ENCODE data around the gene PLCG1. TPM values are rescaled to one million over a fixed set of nuclear protein-coding genes. Genes with fewer than 3 reads are reported as not detected.

The PLCG1 gene
- total and polyA plus RNA-seq, 10 donors: 28.0 to 144 (median 117) TPM

DNA sequence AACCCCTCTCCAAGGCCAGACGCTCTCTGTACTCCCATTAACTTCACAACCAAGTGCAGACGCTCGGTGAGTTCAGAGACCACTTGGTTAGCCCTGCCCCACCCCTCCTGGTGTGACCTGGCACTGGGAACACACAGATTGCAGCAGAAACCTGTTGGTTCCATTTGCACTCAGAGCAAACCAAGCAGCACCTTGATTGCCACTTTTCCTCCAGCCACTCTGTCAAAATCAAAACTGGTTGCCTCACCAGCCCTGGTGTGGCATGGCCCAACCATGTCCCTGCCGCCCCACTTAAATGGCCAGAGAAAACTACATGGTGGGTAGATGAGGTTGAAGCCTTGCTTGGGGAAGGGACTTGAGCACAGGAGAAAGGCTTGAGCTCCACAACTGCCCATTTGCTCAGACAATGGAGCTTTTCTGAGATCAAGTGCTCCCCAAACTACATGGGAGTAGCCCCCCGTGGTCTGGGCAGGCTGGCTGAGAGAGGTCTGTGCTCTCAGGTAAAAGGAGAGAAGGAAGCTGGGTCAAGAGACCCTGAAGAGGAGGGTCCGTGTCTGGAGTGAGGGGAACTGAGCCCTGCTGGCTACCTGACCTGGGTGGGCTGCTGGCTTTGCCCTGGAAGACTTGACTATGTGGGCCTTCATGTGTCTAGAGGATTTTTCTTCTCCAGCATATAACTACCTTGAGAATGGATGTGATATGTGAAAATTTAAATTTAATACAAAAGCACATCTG lies 43.4 kb downstream of the PLCG1 start:
- no peak overlapping the region for H3K4me3 ChIP-seq
- DNase-seq: peak; percentile 48
- TF ChIP-seq, protein P1, sequence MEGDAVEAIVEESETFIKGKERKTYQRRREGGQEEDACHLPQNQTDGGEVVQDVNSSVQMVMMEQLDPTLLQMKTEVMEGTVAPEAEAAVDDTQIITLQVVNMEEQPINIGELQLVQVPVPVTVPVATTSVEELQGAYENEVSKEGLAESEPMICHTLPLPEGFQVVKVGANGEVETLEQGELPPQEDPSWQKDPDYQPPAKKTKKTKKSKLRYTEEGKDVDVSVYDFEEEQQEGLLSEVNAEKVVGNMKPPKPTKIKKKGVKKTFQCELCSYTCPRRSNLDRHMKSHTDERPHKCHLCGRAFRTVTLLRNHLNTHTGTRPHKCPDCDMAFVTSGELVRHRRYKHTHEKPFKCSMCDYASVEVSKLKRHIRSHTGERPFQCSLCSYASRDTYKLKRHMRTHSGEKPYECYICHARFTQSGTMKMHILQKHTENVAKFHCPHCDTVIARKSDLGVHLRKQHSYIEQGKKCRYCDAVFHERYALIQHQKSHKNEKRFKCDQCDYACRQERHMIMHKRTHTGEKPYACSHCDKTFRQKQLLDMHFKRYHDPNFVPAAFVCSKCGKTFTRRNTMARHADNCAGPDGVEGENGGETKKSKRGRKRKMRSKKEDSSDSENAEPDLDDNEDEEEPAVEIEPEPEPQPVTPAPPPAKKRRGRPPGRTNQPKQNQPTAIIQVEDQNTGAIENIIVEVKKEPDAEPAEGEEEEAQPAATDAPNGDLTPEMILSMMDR (IDR thresholded peaks at IDR 0.05 in 8 of 11, conservative IDR thresholded peaks at IDR 0.05 in 3 of 11): no peak
- no peak for TF ChIP-seq POLR2A (IDR thresholded peaks at IDR 0.05)
- TF ChIP-seq POLR2AphosphoS5 (IDR thresholded peaks at IDR 0.05): no peak
- intact Hi-C loops (cut with DNase I; ENCODE audit: low total_unique reads): no loop called here
- H3K36me3 ChIP-seq: peaks cover 0 to 45% (median 5%) of the 10 kb centered on the region in 6 donors
- H3K9me3 ChIP-seq: no peaks in the 10 kb centered on the region
- H3K27me3 ChIP-seq (replicated peaks in 1 of 7): no peaks in the 10 kb centered on the region
- H3K27ac ChIP-seq: no peak overlapping the region
- WGBS, 5 donors: 80 to 96% (median 92%) methylated on average over 6 of the region's 6 CpGs
- no peaks in the 10 kb centered on the region for H3K4me1 ChIP-seq

DNA sequence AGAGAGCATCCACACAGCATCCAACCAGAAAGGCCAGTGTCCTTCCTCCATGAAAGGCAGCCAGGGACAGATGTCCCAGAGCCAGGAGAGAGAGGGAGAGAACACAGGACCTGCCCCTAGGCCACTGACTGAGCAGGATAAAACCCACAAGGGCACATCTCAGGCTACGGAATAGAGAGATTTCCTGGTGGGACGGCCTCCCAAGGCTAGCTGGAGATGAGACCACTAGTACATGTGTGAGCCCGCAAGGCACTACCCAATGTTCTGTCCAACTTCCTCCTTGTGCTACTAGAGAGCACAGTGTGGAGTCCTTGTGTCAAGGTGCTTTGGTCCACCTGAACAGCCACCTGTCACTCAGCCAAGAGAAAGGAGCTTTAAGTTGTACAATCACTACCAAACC lies 44.2 kb downstream of the PLCG1 start:
- Histone ChIP-seq H3K9me3 (no peaks in the 10 kb centered on the region), H3K4me1 (no peaks in the 10 kb centered on the region), H3K4me3 (no peak overlapping the region), H3K27ac (no peak overlapping the region), H3K27me3 (replicated peaks in 1 of 7) (no peaks in the 10 kb centered on the region), H3K36me3 (peaks cover 0 to 37% (median 2%) of the 10 kb centered on the region in 6 donors)
- no peak for DNase-seq
- 72 to 92% (median 83%) methylated on average over 2 to 3 of the region's 3 CpGs for WGBS, 5 donors
- intact Hi-C loops (cut with DNase I; ENCODE audit: low total_unique reads): no loop called here
- no peak for TF ChIP-seq POLR2A (IDR thresholded peaks at IDR 0.05)
- TF ChIP-seq POLR2AphosphoS5 (IDR thresholded peaks at IDR 0.05): peak in 1 of 3 donors; percentile 36

DNA sequence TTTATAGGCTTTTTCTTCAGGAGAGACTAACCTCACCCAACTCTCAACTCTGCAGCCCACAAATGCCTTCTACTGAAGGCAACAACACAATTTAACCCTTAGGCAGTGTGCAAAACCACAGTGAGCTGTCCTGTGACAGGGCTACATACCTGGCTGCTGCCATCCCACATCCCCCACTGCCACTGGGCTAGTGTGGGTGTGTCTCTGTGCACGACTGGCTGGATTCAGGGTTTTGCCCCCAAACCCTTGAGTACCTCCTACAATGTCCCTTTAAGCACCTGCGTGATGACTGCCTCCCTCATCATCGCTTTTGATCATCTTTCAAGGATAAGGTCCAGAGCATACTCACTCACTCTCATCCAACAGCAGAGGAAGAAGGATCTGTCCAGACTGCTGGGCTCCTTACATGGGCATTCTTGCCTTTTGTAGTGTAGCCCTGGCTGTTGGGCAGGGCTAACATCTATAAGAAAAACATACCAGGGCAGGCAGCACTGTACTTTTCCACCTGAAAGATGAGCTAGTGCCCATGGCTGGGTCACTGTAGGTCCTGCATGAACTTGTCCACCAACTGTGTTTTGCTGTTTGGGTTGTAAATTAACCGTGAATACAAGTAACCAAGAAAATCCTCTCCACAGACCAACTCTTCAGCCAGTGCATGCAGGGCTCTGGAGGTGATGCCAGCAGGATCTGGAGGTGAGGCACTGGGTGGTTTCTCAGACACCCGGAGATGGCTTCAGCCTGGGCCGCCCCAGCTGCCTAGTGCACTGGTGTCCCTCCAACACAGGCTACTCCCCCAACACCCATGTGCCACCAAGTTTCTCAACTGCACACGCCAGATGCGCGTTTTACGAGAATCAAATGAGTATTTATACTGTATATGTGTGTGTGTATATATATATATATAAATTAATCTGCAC lies 45.2 kb downstream of the PLCG1 start:
- intact Hi-C loops (cut with DNase I; ENCODE audit: low total_unique reads): no loop called here
- TF ChIP-seq POLR2AphosphoS5 (IDR thresholded peaks at IDR 0.05) (peak in 1 of 3 donors; percentile 21), POLR2A (IDR thresholded peaks at IDR 0.05) (no peak)
- 94 to 96% (median 95%) methylated on average over 10 of the region's 10 CpGs for WGBS, 5 donors
- H3K9me3 ChIP-seq: no peaks in the 10 kb centered on the region
- no peaks in the 10 kb centered on the region for H3K27me3 ChIP-seq (replicated peaks in 1 of 7)
- H3K4me1 ChIP-seq: no peaks in the 10 kb centered on the region
- H3K4me3 ChIP-seq: no peak overlapping the region
- no peak overlapping the region for H3K27ac ChIP-seq
- DNase-seq: peak; percentile 59
- peaks cover 0 to 28% (median 0%) of the 10 kb centered on the region in 6 donors for H3K36me3 ChIP-seq

DNA sequence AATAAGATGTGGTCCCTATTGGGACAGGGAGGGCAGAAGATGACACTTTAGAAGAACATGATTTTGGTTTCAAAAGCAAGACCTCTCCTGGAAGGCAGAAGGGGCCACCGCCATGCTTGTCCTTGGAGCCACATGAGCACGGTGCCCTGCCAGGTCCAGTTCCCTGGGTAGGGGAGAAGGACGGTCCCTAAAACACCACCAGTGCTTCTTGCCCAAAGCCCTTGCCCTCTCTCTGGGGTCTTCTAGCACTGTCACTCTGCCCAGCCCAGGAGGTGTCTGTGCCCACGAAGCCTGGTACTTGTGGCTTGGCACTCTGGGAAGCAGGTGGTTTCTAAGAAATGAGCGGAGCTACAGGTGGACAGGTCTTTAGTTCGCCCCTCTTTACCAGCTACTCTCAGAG lies 46.0 kb downstream of the PLCG1 start:
- DNase-seq: peak; percentile 51
- H3K4me1 ChIP-seq: no peaks in the 10 kb centered on the region
- H3K9me3 ChIP-seq: no peaks in the 10 kb centered on the region
- H3K27ac ChIP-seq: no peak overlapping the region
- intact Hi-C loops (cut with DNase I; ENCODE audit: low total_unique reads): no loop called here
- H3K27me3 ChIP-seq (replicated peaks in 1 of 7): no peaks in the 10 kb centered on the region
- H3K36me3 ChIP-seq: peaks cover 0 to 24% (median 0%) of the 10 kb centered on the region in 6 donors
- 95 to 97% (median 96%) methylated on average over 6 of the region's 6 CpGs for WGBS, 5 donors
- TF ChIP-seq, protein P1 (IDR thresholded peaks at IDR 0.05 in 8 of 11, conservative IDR thresholded peaks at IDR 0.05 in 3 of 11): no peak
- TF ChIP-seq POLR2A (IDR thresholded peaks at IDR 0.05) (no peak), POLR2AphosphoS5 (IDR thresholded peaks at IDR 0.05) (no peak)
- H3K4me3 ChIP-seq: no peak overlapping the region

DNA sequence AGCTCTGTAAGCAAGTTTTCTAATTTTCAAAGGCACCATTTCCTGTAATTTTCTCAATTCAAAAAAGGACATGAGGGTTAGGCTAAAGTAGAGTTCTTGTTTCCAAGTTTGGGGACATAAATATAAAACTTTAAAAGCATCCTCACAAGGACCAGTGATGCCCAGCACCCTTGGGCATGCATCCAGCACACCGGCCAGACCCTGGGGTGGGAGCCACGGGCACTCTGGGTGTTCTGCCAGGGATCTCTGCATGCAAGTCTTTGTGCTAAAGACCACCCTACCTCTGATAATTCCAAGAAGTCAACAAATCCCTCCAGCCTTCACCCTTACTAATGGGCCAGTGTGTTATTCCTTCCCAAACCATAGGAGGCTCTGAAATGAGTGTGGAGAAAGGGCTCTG lies 46.5 kb downstream of the PLCG1 start:
- H3K4me3 ChIP-seq: no peak overlapping the region
- intact Hi-C loops (cut with DNase I; ENCODE audit: low total_unique reads): no loop called here
- H3K36me3 ChIP-seq: peaks cover 0 to 21% (median 0%) of the 10 kb centered on the region in 6 donors
- no peak for DNase-seq
- 72 to 100% (median 93%) methylated on average over 2 of the region's 2 CpGs for WGBS, 5 donors
- no peak overlapping the region for H3K27ac ChIP-seq
- no peaks in the 10 kb centered on the region for H3K4me1 ChIP-seq
- H3K27me3 ChIP-seq (replicated peaks in 1 of 7): no peaks in the 10 kb centered on the region
- H3K9me3 ChIP-seq: no peaks in the 10 kb centered on the region
- TF ChIP-seq POLR2AphosphoS5 (IDR thresholded peaks at IDR 0.05) (no peak), POLR2A (IDR thresholded peaks at IDR 0.05) (no peak)
- TF ChIP-seq, protein P1 (IDR thresholded peaks at IDR 0.05 in 8 of 11, conservative IDR thresholded peaks at IDR 0.05 in 3 of 11): no peak
